HG02678 (cell line): Measurements from ENCODE around the gene GAREM1.

Experiments
- ATAC-seq: cut with Tn5 transposase; IDR thresholded peaks from one replicate; pipeline ENCODE4 v1.9.1; 2021; ENCODE audit warnings: mild to moderate bottlenecking, moderate library complexity; ENCODE audit not compliant: unreplicated experiment

Gene GAREM1

DNA sequence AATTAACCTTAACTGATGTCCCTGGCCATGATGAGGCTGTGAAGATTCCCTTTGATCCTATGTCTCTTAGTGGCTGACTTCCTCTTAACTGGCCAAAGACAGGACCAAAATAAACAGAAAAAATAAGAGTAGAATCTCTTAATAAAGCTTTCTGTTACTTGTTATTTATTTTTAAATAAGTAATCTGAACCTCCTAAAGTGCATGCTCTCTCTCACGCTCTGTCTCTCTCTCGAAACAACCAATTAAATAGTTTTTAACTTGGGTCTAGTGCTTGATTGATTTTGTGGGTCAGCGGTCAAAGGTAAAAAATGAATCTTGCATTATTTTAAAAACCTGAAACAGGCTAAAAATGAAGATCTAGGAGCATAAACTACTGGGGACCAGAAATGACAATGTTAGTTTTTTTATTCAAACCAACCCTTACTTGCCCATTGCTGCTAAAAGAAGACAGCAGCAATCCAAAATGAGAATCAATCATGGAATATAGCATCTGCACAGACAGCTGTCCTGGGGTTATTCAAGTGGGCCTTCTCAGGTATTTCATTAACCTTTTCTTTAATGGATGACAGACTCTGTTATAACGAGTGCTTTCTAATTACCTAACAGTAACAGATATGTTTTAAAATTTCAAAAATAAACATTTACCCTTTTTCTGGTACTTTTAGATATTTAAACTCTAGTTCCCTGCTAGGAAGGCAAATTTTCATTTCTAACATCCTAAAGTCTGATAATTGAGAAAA, 11.2 kb downstream of the GAREM1 start:
- no peak for ATAC-seq

DNA sequence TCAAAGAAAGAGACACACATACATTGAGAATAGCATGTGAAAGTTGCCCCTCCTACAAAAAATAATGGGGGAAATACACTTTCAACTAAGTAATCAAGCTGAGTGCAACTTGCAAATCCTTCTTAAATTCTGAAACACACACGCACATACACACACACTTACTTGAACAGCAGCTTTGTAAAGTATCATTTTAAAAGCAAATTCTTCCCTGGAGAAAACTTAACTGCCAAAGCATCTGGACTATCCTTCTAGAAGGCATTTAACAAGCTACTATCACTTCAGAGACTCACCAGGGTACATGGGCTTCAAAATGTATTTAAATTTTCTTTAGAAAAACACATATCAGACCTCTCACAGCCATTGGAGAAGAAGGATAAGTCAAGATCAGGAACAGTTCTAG, 15.3 kb downstream of the GAREM1 start:
- ATAC-seq: no peak

DNA sequence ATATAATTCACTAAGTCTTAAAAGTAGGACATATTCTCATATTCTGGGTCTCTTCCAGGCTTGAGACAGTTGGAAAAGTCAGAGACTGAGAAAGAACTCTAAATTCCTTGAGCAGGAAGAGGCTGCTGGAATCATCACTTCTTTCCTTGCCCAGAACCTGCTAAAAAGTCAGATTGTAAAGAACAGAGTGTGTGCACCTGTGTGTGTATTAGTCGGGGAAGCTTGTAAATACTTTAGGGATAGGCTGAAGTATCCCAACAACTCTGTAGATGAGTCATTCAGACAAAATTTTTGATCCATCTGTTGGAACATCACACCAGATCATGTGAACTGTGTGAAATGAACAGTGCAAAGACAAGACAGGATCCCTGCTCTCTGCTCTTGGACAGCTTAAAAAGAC, 16.1 kb downstream of the GAREM1 start:
- no peak for ATAC-seq

DNA sequence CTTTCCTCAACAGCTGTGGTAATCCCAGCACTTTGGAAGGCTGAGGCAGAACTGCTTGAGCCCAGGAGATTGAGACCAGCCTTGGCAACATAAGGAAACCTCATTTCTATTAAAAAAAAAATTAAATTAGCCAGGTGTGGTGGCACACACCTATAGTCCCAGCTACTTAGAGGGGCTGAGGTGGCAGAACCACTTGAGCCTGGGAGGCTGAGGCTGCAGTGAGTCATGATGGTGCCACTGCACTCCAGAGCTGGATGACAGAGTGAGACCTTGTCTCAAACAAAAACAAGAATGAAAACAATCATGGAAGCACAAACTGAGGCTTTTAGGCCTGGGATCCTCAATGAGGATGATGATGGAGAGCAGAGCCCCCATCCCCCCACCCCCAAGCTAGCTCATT, 19.8 kb downstream of the GAREM1 start:
- ATAC-seq: no peak

DNA sequence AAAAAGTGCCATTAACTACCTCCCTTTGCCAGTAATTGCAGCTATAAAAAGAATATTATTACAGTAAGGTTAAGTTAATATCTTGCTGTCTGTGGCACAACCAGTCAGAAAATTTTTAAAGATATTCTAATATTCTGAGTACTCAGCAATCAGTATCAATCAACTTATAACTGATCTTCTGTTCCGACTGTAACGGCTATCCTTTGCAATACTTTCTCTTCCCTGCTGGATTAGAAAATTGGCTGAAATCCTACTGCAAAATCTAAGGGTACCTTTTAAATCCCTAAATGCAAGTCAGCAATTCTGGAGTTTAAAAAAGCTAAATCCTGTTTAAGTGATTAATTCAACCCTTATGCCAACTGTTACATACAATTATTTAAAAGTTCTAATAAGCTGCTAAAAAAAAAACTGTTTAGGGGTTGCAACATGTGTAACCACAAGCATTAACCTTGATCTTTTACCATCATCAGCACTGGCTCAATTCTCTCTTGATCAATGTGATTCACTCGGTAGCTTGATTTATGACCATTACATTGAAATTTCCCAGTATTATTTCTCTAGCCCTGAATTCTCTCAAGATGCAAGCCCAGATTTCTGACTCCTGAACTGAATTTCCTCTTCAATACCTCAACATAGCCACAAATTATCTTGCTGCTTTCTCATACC, 20.5 kb downstream of the GAREM1 start:
- ATAC-seq: no peak

DNA sequence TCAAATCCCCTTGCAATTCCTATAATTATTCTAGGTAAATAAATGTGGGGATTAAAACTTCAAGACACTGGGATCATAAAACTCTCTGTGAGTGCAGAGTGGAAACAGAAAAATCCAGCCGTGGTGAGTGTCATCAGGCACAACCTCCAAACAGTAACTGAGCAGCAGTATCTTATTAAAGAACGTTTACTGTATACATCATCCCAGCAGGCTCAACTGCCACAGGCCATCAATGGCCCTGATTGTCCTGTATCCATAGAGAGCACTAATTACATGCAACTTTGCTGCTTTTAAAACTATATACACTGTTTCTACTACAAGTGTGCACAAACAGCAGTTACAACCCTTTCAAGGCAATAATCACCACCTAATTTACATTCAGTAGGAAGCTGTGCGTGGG, 23.9 kb downstream of the GAREM1 start:
- no peak for ATAC-seq

DNA sequence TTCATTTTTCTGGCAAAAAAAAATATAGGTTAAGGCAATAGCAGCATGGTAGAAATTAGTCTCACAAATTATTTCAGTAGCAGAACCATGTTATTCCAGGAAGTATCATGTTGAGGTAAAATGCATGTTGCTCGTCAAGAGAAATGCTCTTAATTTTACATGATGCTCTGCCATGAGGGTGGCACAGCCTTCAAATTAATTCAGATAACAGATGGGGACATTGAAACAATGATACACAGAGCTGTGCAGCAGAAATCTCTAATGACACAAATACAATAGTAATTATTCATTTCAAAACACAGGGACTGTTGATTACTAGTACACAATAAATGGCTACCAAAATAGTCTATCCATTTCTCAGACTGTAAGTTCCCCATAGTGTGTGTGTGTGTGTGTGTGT, 24.8 kb downstream of the GAREM1 start:
- ATAC-seq: no peak

DNA sequence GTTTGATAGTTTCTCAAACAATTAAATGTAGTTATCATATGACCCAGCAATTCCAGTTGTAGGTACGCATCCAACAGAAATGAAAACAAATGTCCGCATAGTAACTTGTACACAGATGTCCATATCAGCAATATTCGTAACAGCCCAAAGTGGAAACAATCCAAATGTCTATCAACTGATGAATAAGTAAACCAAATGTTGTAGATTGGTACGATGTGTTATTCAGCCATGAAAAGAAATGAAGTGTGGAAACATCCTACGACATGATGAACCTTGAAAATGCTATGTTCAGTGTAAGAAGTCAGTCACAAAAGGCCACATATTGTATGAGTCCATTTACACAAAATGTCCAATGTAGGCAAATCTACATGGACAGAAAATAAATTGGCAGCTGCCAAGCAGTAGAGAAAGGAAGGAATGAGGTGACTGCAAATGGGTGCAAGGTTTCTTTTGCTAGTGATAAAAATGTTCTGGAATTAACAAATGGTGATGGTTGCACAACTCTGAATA, 26.9 kb downstream of the GAREM1 start:
- no peak for ATAC-seq

DNA sequence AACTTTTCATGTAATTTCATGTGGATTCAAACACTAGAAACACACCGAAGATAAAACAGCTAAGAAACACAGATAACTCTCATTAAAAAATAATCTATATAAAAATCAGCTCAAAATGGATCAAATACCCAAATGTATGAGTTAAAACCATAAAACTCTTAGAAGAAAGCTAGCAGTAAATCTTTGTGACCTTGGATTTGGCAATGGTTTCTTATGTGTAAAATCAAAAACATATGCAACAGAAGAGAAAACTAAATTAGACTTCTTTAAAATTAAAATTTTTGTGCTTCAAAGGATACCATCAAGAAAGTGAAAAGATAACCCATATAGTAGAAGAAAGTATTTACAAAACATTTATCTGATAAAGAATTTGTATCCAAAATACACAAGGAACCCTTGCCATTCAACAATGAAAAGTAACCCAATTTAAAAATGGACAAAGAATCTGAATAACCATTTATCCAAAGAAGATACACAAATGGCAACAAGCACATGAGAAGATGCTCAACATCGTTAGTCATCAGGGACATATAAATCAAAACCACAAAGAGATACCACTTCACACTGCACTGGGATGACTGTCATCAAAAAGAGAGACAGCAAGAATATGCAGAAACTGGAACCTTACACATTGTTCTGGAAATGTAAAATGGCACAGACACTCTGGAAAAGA, 27.5 kb downstream of the GAREM1 start:
- ATAC-seq: no peak

DNA sequence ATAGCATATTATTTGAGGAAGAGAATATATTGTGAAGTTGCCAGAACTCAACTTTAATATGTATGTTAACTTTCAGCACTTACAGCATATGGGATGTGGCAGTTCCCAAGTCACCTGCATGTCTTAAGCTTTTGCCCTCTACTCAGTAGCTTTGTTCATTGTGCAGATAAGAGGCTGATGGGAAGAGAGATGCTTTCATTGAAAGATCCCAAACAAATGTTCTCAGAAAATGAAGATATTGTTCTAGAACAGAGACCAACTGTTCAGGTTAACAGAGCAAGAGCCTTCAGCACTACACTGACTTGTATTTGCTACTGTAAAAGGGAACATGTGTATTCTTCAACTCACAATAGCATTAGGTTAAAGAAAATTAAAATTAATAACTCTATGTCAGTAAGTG, 28.1 kb downstream of the GAREM1 start:
- ATAC-seq: no peak

DNA sequence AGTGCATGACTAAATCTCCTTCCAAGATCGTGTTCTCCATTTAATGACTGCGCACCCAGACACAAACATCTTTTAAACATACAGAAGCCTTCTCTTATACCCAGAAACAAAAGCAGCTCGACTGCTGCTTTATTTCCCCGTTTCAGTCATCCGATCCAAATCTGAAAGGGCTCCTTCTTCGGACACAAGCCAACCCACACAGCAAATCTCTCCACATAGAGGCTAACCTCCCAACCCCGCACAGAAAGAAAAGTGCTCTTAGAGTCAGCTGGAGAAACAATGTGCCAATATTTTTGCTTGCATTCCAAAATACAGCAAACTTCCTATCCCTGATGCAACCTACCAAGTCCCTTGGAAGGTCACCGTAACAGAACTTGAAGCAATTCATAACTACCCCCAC, 29.1 kb downstream of the GAREM1 start:
- ATAC-seq: no peak

DNA sequence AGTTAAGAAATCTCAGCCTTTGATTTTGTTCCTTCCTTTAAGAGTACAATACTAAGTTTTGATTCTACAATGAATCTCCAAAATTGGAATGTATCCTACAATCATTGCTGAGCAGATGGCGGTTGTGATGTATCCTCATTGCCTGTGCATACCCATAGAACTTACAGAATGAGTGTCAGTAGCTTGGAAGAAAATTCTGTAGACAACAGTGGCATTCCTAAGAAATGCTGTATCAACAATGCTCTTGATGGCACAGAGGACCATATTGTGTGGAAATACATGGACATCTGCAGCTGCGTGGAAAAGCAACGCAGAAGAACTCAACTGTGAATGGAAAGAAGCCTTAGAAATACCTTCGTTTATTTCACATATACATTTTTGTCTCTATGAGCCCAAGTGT, 30.2 kb downstream of the GAREM1 start:
- ATAC-seq: no peak

DNA sequence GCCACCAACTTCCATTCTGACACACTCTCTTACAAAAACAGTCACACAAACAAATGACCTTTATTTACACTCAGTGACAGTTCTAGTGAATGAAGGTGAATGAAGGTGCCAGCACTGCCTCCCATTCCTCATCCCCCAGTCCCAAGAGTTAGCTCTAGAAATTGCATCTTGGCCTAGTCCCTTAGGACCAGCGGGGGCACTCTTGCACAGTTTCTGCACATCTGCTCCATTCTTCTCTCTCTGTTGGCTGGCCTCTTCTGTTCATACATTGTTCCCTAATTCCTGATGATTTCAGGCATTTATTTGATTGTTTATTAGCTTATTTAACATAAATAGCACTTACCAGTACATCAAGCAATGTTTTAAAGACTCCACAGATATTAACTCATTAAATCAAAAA, 30.9 kb downstream of the GAREM1 start:
- ATAC-seq: no peak

DNA sequence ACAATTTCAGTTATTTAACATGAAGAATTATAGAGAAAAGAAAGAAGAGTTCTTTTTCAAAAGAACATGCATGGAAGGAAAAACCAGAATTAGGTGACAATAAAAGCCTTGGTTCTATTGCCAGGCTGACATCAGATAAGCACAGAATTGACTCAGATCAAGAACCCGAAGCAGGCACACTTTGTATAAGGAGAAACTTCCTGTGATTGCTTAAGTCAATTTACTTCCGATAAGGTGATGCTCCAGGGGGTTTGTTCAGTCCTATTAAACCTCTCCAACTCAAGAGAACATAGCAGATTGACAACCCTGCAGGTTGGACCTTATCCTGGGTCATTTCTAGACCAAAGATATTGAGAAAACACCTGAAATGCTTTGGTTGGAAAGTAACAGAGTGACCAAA, 31.4 kb downstream of the GAREM1 start:
- no peak for ATAC-seq

DNA sequence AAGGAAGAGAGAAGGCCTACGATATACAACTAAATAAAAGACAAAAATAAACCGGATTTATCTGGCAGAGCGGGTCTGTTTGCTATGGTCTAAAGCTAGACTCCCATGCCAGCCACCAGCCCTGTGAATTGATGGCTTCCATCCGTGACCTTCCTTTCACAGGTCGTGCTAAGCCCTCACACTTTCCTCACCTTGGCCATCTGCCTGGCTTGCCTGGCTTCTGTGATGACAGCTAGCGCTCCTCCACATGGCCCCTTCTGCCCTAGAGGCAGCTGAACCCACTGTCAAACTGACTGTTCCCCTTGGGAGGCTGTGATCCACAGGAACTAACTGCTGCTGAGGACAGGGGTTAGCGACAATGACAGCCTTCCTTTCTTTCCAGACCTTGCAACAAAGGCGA, 32.5 kb downstream of the GAREM1 start:
- no peak for ATAC-seq

DNA sequence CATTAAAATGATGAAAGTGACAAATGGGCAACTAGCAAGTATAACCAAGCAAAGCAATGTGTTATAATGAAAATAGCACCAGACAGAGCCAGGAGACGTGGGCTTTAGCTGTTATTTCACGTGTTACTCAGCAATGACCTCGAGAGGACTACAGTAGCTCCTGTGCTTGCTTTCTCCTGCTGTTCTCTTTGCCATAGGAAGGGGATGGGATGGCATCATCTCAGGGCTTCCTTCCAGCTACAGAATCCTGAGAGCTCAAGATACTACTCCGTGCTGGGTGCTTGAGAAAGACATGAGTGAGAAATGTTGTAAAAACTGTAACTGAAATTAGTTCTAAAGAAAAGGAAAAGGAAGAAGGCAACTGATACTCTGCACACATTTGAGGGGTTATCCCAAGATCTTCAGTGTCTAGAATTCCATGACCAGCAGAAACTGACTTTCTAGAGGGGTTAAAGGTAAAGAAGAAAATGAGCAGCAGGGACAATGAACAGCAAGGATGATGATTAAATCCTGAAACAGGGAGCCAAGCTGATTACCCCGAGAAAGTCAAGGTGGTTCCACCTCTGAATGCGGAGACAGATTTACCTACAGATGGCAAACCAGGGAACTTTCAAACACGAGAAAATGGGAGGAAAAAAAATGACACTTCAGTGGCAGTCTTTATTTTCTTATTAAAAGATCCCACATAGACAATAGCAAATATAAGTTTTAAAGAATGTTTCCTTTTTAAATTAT, 33.4 kb downstream of the GAREM1 start:
- no peak for ATAC-seq

DNA sequence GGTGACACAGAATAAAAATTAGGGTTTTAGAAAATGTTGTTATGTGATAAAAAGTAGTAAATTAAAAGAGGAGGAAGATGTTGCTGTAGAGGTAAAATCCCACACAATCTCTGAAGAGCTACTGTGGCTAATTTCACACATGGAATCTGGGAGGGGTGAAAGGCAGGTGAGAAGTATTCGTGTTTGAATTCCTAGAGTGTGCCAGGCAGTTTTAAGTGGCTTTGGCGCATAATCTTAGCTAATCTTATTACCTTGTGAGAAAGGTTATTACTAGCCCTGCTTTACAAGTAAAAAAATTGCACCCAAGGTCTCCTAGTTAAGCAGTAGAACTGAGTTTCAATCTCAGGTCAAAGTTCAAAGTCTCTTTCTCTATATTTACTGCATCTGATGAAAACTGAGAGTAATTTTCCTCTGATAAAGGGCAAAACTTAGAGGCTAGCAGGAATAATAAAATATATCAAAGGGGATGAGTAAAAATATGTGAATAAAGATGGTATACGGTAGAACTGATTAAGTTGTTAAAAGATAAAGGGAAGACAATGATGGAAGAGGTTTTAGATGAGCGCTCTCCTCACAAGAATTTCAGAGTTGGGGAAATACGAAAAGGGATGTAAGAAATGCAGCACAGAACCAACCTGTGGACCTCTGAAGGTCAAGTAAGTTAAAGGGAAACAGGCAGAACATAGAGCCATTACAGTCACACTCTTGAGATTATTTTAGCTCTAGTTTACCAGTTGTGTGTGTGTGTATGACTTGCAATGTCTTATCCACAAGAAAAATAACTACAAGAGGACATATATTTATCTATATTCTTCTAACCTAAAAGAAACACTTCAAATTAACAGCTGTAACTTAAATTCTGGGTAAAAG, 34.8 kb downstream of the GAREM1 start:
- ATAC-seq: no peak

DNA sequence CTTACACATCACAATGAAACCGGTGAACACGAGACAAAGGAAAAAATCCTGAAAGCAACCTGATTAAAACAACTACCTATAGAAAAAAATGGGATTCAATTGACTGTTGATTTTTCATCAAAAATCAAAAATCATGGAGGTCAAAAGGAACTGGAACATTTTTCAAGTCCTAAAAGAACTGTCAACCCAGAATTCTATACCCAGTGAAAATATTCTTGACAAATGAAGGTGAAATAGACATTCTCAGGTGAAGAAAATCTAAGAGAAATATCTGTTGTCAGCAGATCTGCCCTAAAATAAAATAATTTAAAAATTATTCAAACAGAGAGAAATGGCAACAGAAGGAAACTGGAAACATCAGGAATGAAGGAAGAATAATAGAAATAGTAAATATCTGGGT, 38.9 kb downstream of the GAREM1 start:
- no peak for ATAC-seq

DNA sequence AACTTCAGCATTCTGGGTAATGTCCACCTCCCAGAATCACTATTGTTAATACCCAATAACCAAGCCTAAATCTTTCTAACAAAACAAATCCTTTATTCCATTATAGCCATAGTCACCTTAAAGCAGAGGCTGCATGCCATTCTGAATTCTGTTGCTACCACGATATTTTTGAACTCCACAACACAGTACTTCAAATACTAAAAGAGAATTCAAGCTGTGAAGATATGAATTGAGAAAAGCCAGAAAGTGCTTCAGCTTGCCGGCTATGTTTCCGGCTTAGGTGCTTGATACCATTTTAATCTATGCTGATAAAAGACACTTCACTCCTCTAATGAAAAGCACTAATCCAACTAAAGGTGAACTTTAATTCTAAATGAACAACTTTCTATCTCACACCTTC, 41.3 kb downstream of the GAREM1 start:
- no peak for ATAC-seq

DNA sequence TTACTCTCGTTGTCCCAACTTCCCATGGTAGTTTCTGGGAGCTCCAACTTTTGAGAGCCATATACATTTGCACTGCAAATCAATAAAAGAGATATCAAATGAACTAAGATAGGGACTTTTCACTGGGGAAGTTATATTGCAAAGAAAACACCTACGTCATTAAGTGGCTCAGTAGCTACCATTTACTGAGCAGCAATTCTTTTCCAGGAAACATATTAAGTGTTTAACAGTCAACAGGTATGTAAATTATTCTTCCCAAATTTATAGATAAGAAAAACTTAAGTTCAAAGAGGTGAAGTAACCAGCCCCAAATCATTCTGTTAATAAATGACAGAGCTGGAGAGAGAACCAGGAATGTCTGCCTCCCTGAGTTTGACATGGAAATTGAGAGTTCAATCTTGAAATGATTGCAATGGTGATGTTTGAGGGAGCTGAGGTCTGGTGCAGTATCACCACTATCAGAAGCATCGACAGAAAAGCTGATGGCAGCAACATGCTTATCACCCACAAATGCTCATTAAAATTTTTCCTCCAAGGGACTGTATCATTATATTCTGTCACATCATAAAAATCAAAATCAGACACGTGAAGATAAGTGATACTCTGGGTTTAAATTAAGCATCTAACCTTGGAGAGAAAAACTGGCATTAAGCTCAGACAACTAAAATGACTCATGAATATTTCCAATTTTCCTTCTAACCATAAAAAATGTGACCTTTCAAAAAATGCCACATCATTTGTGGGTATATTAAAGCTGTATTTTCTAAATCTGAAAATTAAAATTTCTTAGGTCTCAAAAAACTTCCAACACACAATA, 43.4 kb downstream of the GAREM1 start:
- ATAC-seq: no peak
